Muscle of leg (tissue), 9 donors: ENCODE measurements around the gene TANGO2. TPM values are rescaled to one million over a fixed set of nuclear protein-coding genes. Genes with fewer than 3 reads are reported as not detected.

Source experiments
- polyA plus RNA-seq, 8 donors: library from polyadenylated mRNA; unstranded; fragments of 120-200 nt; gene quantifications; one replicate each; pipeline versions ENCODE4 v1.2.1 to v1.2.3, GENCODE V29; 2013; ENCODE audit warnings: inconsistent platforms in 1 of 8, low replicate concordance in 1 of 8; ENCODE audit not compliant: insufficient read length in 8 of 8, insufficient read depth in 1 of 8
- total RNA-seq: library from RNA; stranded (reverse); fragments of 120-200 nt; gene quantifications from one replicate; pipeline ENCODE4 v1.2.4, GENCODE V29; 2013

Gene TANGO2
- total and polyA plus RNA-seq, 9 donors, result 7.7 to 11.6 (median 9.1) TPM

Other genes starting within 250 kb of the TANGO2 start
- gene GNB1L, start 166.2 kb upstream of the TANGO2 start, total RNA-seq, result 4.6 TPM
- gene GNB1L, start 166.2 kb upstream of the TANGO2 start, polyA plus RNA-seq, result 1 to 10 TPM; 3.0 to 6.9 (median 4.5) TPM
- gene RTL10, start 166.2 kb upstream of the TANGO2 start, total RNA-seq, result 12.7 TPM
- gene RTL10, start 166.2 kb upstream of the TANGO2 start, polyA plus RNA-seq, result 10 to 100 TPM; 10.8 to 15.8 (median 12.6) TPM
- 61.9 TPM for gene COMT, start 79.3 kb upstream of the TANGO2 start, total RNA-seq
- 100 to 1,000 TPM in 1 of 8 donors, 10 to 100 TPM in 7; 77.1 to 104 (median 81.6) TPM for gene COMT, start 79.3 kb upstream of the TANGO2 start, polyA plus RNA-seq
- 17.0 TPM for gene TXNRD2, start 79.3 kb upstream of the TANGO2 start, total RNA-seq
- 10 to 100 TPM; 14.1 to 21.5 (median 17.9) TPM for gene TXNRD2, start 79.3 kb upstream of the TANGO2 start, polyA plus RNA-seq
- gene ARVCF, start 4.3 kb upstream of the TANGO2 start, total RNA-seq, result 62.5 TPM
- gene ARVCF, start 4.3 kb upstream of the TANGO2 start, polyA plus RNA-seq, result 100 to 1,000 TPM in 2 of 8 donors, 10 to 100 TPM in 6; 55.5 to 117 (median 88.9) TPM
- 27.1 TPM for gene DGCR8, start 59.1 kb downstream of the TANGO2 start, total RNA-seq
- 10 to 100 TPM; 31.7 to 48.7 (median 39.6) TPM for gene DGCR8, start 59.1 kb downstream of the TANGO2 start, polyA plus RNA-seq
- 129 TPM for gene RANBP1, start 95.0 kb downstream of the TANGO2 start, total RNA-seq
- 100 to 1,000 TPM; 106 to 127 (median 115) TPM for gene RANBP1, start 95.0 kb downstream of the TANGO2 start, polyA plus RNA-seq
- 44.2 TPM for gene TRMT2A, start 96.1 kb downstream of the TANGO2 start, total RNA-seq
- 10 to 100 TPM; 32.2 to 54.6 (median 47.1) TPM for gene TRMT2A, start 96.1 kb downstream of the TANGO2 start, polyA plus RNA-seq
- gene ZDHHC8, start 110.7 kb downstream of the TANGO2 start, total RNA-seq, result 13.7 TPM
- gene ZDHHC8, start 110.7 kb downstream of the TANGO2 start, polyA plus RNA-seq, result 10 to 100 TPM; 34.8 to 52.8 (median 42.7) TPM
- gene CCDC188, start 129.9 kb downstream of the TANGO2 start, total RNA-seq, result 0.93 TPM
- gene CCDC188, start 129.9 kb downstream of the TANGO2 start, polyA plus RNA-seq, result 1 to 10 TPM in 6 of 8 donors, under 1 TPM in 2; 0.84 to 2.8 (median 1.7) TPM
- 7.3 TPM for gene RTN4R, start 247.2 kb downstream of the TANGO2 start, total RNA-seq
- 10 to 100 TPM in 7 of 8 donors, 1 to 10 TPM in 1; 9.2 to 19.0 (median 13.9) TPM for gene RTN4R, start 247.2 kb downstream of the TANGO2 start, polyA plus RNA-seq